Lower leg skin (tissue), 3 donors: ENCODE data around the gene OVCA2.

Experiments used
- POLR2A ChIP-seq, 2 donors: fragments of 450-650 bp; IDR thresholded peaks; one replicate each; pipeline ENCODE4 v1.6.1; 2016 to 2017; ENCODE audit warnings: antibody characterized with exemption in 2 of 2, mild to moderate bottlenecking in 1 of 2, moderate library complexity in 1 of 2
- TF ChIP-seq, protein P1 (sequence below), 3 donors: fragments of 450-650 bp; IDR thresholded peaks; one replicate each; pipeline ENCODE4 v1.5.1; 2016; ENCODE audit warnings: antibody characterized with exemption in 3 of 3, mild to moderate bottlenecking in 3 of 3, moderate library complexity in 2 of 3

DNA sequence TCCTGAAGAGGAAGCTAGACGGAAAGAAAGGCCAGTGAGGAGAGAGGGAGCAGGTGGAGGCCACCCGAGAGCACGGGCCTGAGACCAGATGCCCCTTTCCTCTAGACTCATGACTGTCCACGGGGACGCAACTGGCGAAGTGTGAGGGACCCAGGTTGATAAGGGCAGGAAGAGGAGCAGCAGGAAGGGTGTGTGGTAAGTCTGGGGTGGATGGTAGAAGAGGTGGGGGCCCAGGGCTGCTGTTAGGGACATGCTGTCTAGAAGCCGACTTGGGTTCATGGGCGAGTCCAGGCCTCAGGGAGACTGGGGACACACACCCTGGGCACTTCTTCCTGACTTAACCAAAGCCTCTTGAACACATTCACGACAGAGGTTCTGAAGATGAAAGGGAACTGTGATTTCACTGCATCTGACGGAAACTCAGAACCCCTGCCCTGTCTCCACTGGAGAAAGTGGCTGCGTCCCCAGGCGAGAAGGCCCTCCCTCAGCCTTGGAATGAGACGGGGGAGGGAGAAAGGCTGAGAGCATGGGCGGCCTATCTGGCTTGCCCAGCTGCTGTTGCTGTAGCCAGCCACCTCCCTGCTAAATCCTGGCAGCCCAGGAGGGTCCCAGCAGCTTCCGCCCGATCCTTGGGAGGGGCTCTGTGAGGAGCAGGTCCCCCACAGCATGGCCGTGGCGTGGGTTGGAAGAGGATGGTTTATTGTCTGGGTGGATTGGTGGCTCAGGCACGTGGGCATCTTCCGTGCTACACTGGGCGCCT, 19.0 kb downstream of the OVCA2 start:
- TF ChIP-seq, protein P1, sequence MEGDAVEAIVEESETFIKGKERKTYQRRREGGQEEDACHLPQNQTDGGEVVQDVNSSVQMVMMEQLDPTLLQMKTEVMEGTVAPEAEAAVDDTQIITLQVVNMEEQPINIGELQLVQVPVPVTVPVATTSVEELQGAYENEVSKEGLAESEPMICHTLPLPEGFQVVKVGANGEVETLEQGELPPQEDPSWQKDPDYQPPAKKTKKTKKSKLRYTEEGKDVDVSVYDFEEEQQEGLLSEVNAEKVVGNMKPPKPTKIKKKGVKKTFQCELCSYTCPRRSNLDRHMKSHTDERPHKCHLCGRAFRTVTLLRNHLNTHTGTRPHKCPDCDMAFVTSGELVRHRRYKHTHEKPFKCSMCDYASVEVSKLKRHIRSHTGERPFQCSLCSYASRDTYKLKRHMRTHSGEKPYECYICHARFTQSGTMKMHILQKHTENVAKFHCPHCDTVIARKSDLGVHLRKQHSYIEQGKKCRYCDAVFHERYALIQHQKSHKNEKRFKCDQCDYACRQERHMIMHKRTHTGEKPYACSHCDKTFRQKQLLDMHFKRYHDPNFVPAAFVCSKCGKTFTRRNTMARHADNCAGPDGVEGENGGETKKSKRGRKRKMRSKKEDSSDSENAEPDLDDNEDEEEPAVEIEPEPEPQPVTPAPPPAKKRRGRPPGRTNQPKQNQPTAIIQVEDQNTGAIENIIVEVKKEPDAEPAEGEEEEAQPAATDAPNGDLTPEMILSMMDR (IDR thresholded peaks at IDR 0.05) = no peak
- no peak for TF ChIP-seq POLR2A (IDR thresholded peaks at IDR 0.05)
